Activated T-helper 9 cell treated with anti-CD3 and anti-CD28 coated beads, Interleukin-2, amount 50 U/mL, for 16 hours (primary cell): ENCODE results near the gene TIAL1.
"Not testable (repeated sequence)": the region's sequence is repeated elsewhere in the genome, so short reads cannot be mapped to it uniquely, and the experiment has no call there.

Experiments
- DNase-seq: peaks from one replicate; pipeline ENCODE4 v3.0.0-alpha.2; 2020; ENCODE audit warnings: low read depth

TIAL1 gene

DNA sequence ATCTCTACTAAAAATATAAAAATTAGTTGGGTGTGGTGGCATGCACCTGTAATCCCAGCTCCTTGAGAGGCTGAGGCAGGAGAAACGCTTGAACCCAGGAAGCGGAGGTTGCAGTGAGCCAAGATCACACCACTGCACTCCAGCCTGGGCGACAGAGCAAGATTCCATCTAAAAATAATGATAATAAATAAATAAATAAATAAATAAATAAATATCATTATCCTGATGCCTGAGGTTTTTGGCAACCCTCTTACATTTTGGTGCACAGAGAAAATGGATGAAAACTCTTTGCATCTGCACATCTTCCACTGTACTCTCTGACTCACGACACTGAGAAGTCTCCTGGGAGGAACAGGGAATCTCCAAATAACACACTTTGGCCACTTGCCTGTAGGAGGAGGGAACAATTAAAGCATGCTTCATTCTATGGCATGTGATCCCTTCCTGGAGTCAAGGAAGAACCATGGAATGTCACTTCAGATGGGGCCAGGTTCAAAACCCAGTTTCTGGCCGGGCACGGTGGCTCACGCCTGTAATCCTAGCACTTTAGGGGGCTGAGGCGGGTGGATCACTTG lies 68.0 kb downstream of the TIAL1 start:
- not testable (repeated sequence) for DNase-seq

DNA sequence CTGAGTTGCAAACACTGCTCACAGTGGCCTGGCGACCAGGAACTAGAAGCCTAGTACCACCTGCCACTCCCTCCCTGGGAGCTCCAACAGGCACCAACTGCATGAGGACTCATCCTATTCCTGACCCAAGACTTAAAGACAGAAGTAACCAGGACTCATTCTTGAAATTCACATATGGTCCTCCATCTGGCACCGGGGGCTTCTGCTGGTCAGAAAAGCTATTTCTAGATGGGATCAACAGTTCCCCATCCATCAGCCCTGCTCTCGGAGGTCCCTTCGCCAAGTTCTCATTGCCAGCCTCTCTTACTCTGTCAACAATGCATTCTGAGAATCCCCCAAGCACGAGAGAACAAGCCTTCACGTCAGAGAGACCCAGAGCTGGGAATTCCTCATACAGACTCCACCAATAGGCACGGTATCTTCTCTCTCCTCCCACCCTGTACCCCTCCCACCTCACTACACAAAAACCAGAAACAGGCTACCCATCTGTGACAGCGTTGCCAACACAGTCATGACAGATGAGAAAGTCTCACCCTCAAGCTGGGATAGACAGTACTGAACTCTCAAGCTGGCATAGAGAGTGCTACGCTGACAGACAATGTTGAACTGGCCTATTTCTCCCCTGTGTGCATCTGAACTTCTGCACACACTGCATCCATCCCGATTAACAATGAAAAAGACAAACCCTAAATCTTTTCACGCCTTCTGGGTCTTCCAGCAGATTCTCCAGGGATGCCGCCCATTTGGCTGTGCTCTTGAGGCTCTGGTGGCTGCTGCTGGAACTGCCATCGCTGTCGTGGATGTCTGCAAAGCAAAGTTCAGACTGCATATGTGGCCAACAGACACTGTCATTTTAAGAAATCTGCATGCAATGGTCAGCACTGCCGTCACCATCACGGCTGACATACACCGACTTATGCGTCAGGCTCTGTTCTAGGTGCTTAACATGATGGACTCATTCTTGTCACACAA lies 69.9 kb downstream of the TIAL1 start:
- DNase-seq: no peak

DNA sequence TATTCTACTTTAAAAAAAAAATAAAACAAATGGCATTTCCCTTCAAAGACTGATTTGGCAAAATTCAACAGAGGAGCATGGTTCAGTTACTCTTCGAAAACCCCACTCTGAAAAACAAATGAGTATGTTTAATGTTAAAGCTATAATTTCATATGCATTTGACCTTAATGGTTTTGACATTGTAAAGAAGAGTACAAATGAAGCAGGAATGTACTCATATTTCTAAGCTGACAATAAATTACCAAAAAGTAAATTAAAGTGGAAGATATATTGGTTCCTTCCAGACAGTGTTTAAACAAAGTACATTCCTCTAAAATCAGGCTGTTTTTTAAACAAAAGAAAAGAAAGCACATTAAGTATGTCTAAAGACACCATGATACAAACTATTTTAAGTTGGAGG lies 70.6 kb downstream of the TIAL1 start:
- no peak for DNase-seq

- no peak for DNase-seq
Observed at GRCh38 chr10:119525116-119525515, 71.6 kb downstream of the TIAL1 start.

DNA sequence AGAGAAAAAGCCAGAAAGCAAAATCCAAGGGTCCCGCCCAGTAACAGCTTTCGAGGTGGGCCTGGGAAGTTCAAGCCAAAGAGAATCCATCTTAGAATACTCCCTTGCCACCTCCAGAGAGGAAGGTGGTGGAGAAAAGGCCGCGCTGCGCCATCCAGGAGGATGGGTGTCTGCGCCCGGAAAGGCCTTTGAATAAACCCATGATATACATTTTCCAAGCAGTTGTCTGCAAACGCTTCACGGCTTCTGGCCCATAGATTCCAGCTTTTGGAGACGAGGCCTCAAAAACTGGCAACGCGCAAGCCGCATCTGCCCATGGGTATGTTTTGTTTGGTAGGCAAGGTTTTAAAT lies 72.1 kb downstream of the TIAL1 start:
- no peak for DNase-seq

- DNase-seq: no peak
Observed at GRCh38 chr10:119523895-119524719, 72.7 kb downstream of the TIAL1 start.
